HepG2 (cell line): ENCODE results near the gene LARP4. TPM values are rescaled to one million over a fixed set of nuclear protein-coding genes. Genes with fewer than 3 reads are reported as not detected.
"Not testable (repeated sequence)": the region's sequence is repeated elsewhere in the genome, so short reads cannot be mapped to it uniquely, and the experiment has no call there.

Source experiments
- ATAC-seq: fragments of 200-7000 bp; cut with Tn5 transposase; 3 replicates; pipeline ENCODE4 v1.9.1; 2020; ENCODE audit warnings: mild to moderate bottlenecking, moderate library complexity
- BruUV-seq: library from RNA; stranded (reverse); fragments of 400-500 nt; replicated peaks from 2 replicates; lab custom pipeline; 2021; lab: Mats Ljungman, UMichigan
- CTCF ChIA-PET: fragments of 300-600 bp; formaldehyde crosslinking; extraction: SDS; loops from one replicate; lab custom pipeline; 2021; ENCODE audit warnings: low total read pairs, inconsistent platforms, low intra/inter-chr PET ratio; lab: Yijun Ruan, JAX
- POLR2A ChIA-PET: fragments of 350-600 bp; sonication (Branson Sonifier 250); formaldehyde crosslinking; loops from one replicate; lab custom pipeline; 2020; ENCODE audit warnings: antibody characterized with exemption, inconsistent platforms; lab: Yijun Ruan, JAX
- DNase-seq: peaks from one replicate; pipeline ENCODE4 v3.0.0-alpha.2; 2015; ENCODE audit warnings: low spot score
- FAIRE-seq: peaks from 3 replicates; lab custom pipeline; 2011; peaks lifted over from hg19 to GRCh38; lab: Jason Lieb, UNC
- H2AFZ ChIP-seq: one replicate; pipeline ENCODE4 v1.6.1; 2011; ENCODE audit warnings: low read length, inconsistent platforms
- H3K27ac ChIP-seq: fragments of 300-600 bp; 3 replicates; pipeline ENCODE4 v1.8.0; 2011; ENCODE audit warnings: mixed run types, mild to moderate bottlenecking, mixed read lengths, low read length, inconsistent platforms; ENCODE audit not compliant: insufficient read depth; ENCODE audit errors: extremely low read length
- H3K27me3 ChIP-seq, 2 experiments: fragments of 200-600 bp in 1 of 2; 2 replicates in 1 of 2; 3 replicates in 1 of 2; pipeline versions ENCODE4 v1.6.0 to v1.8.0; 2011; ENCODE audit warnings: low read length in 2 of 2, mild to moderate bottlenecking in 2 of 2, moderate library complexity in 2 of 2, inconsistent platforms in 1 of 2; ENCODE audit not compliant: insufficient read depth in 2 of 2, control insufficient read depth in 1 of 2
- H3K36me3 ChIP-seq, 2 experiments: fragments of 200-600 bp in 1 of 2; replicated peaks in 1 of 2; 2 replicates in 1 of 2; 3 replicates in 1 of 2; pipeline versions ENCODE4 v1.5.1 to v1.8.0; 2011; ENCODE audit warnings: low read length in 2 of 2, inconsistent platforms in 1 of 2; ENCODE audit not compliant: insufficient read depth in 2 of 2, control insufficient read depth in 1 of 2
- H3K4me1 ChIP-seq: 2 replicates; pipeline ENCODE4 v1.5.1; 2012; ENCODE audit warnings: low read length, inconsistent platforms; ENCODE audit not compliant: insufficient read depth
- H3K4me2 ChIP-seq: 2 replicates; pipeline ENCODE4 v1.6.0; 2011; ENCODE audit warnings: low read depth, low read length, inconsistent platforms
- H3K4me3 ChIP-seq, 3 experiments: fragments of 200-600 bp in 1 of 3; sonication (generic), shearing (Covaris generic) in 1 of 3; replicated peaks in 1 of 3; 2 replicates each; pipeline ENCODE4 v1.5.1; 2011 to 2016; ENCODE audit warnings: low read length in 3 of 3, inconsistent platforms in 2 of 3, low read depth in 2 of 3, mild to moderate bottlenecking in 2 of 3, control low read depth in 1 of 3, mixed read lengths in 1 of 3; ENCODE audit not compliant: insufficient read depth in 1 of 3
- H3K79me2 ChIP-seq: one replicate; pipeline ENCODE4 v1.6.1; 2011; ENCODE audit warnings: low read length, inconsistent platforms; ENCODE audit not compliant: insufficient read depth
- H3K9ac ChIP-seq: 2 replicates; pipeline ENCODE4 v1.6.0; 2011; ENCODE audit warnings: mild to moderate bottlenecking, low read depth, low read length, inconsistent platforms; ENCODE audit not compliant: insufficient read depth
- H3K9me3 ChIP-seq: 2 replicates; pipeline ENCODE4 v1.5.1; 2012; ENCODE audit warnings: mild to moderate bottlenecking, low read length
- H4K20me1 ChIP-seq: 2 replicates; pipeline ENCODE4 v1.6.0; 2011; ENCODE audit warnings: inconsistent platforms, mild to moderate bottlenecking, low read length, moderate library complexity; ENCODE audit not compliant: insufficient read depth
- AHDC1 ChIP-seq: sonication (generic); formaldehyde crosslinking; IDR thresholded peaks from 2 replicates; pipeline ENCODE4 v1.5.1; 2020; ENCODE audit warnings: mild to moderate bottlenecking, missing genetic modification reagents, borderline replicate concordance
- MAFK ChIP-seq, 2 experiments: IDR thresholded peaks in 1 of 2; conservative IDR thresholded peaks in 1 of 2; 2 replicates each; pipeline ENCODE4 v1.6.1; 2011; ENCODE audit warnings: improper control_type of control experiment in 2 of 2, low read length in 2 of 2
- WGBS: methylation state at CpG from one replicate; pipeline ENCODE4 v1.1.6; 2017; ENCODE audit warnings: low lambda C conversion rate; 5-methylcytosine and 5-hydroxymethylcytosine counted together
- in situ Hi-C: cut with HindIII; loops from 2 replicates; pipeline ENCODE4 v1.10.0; 2017; ENCODE audit warnings: low pct_unique_long_range_greater_than_20kb; ENCODE audit not compliant: extremely low pct_ligation_motif_present
- intact Hi-C: fragments of 100-400 bp; cut with micrococcal nuclease; formaldehyde crosslinking; loops from one replicate; pipeline ENCODE4 v1.10.0; 2022; ENCODE audit not compliant: unreplicated experiment
- polyA plus RNA-seq, 8 experiments: library from polyadenylated mRNA; depleted of rRNA in 3 of 8; stranded (reverse) in 7 of 8; unstranded in 1 of 8; fragments of >200 nt; fragmentation: Illumina TruSeq in 4 of 8; extraction: Trizol in 4 of 8; gene quantifications; 2 replicates each; pipeline versions ENCODE4 v1.2.1 to v1.2.3, GENCODE V29; 2011 to 2016; ENCODE audit warnings: low read depth in 4 of 8, missing spikeins in 1 of 8, mixed read lengths in 1 of 8; ENCODE audit not compliant: insufficient read depth in 1 of 8
- total RNA-seq, 5 experiments: library from RNA; depleted of rRNA; stranded (reverse); fragments of >200 nt; fragmentation: Illumina TruSeq; extraction: Trizol; gene quantifications; 2 replicates each; pipeline ENCODE4 v1.2.3, GENCODE V29; 2016; ENCODE audit warnings: low read depth in 1 of 5

The LARP4 gene
- total and polyA plus RNA-seq, 2 of the 13 experiments (the other 11 are each of a cell fraction or from before 2014, with no cell fraction given), result 16.4 to 42.7 TPM

DNA sequence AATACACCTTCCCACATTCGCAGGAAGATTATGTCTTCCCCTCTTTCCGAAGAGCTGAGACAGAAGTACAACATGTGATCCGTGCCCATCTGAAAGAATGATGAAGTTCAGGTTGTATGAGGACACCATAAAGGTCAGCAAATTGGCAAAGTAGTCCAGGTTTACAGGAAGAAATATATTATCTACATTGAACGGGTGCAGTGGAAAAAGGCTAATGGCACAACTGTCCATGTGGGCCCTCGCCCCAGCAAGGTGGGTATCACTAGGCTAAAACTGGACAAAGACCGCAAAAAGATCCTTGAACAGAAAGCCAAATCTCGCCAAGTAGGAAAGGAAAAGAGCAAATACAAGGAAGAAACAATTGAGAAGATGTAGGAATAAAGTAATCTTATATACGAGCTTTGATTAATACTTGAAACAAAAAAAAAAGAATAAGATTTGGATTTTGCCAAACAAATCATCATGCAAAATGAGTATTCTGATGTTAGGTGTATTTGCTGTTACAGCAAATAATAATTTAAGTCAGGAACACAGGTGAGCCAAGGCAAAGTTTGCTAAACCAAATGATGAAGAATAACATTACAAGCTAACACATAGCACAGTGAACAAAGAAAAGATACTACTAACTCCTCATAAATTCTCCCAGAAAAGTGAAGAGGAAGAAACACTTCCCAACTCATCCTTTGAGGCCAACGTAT, 34.8 kb upstream of the LARP4 start:
- Histone ChIP-seq H4K20me1 (no peaks in the 10 kb centered on the region), H3K4me2 (no peak overlapping the region), H2AFZ (no peak overlapping the region), H3K79me2 (no peaks in the 10 kb centered on the region), H3K4me1 (no peaks in the 10 kb centered on the region), H3K4me3 (no peak overlapping the region), H3K36me3 (no peaks in the 10 kb centered on the region), H3K27ac (no peak overlapping the region), H3K27me3 (no peaks in the 10 kb centered on the region), H3K9ac (no peak overlapping the region), H3K9me3 (no peaks in the 10 kb centered on the region)
- WGBS, result 46% methylated on average over 9 of the region's 9 CpGs
- no peak for FAIRE-seq
- no TSS peak for BruUV-seq
- CTCF ChIA-PET, result no interaction called here
- intact Hi-C loops (no loop called here), in situ Hi-C loops (no loop called here)
- POLR2A ChIA-PET, result no interaction called here
- no peak for DNase-seq
- TF ChIP-seq MAFK (conservative IDR thresholded peaks at IDR 0.05 in 1 of 2, IDR thresholded peaks at IDR 0.05 in 1 of 2; ENCODE audit: low read length in 2 of 2), result peak in 1 of 2 experiments; percentile 30; a peak in 1 of 4 replicates
- TF ChIP-seq AHDC1 (CRISPR knock-in tag), result no peak
- no peak for ATAC-seq

GRCh38 chr12:50370672-50371071, 30.0 kb upstream of the LARP4 start:
- H3K4me3 ChIP-seq, H4K20me1 ChIP-seq, H3K9me3 ChIP-seq, ATAC-seq, H3K4me2 ChIP-seq, H3K27ac ChIP-seq, BruUV-seq, H3K27me3 ChIP-seq, FAIRE-seq, CTCF ChIA-PET, H3K4me1 ChIP-seq, H3K79me2 ChIP-seq, POLR2A ChIA-PET, H2AFZ ChIP-seq, DNase-seq, H3K36me3 ChIP-seq, intact Hi-C loops, H3K9ac ChIP-seq, in situ Hi-C loops: not testable (repeated sequence)
- WGBS, result 45% methylated on average over 7 of the region's 7 CpGs
